ENCODE measurements around the gene ANKRD16.
"Not testable (repeated sequence)": the region's sequence is repeated elsewhere in the genome, so short reads cannot be mapped to it uniquely, and the experiment has no call there.

ANKRD16 gene

DNA sequence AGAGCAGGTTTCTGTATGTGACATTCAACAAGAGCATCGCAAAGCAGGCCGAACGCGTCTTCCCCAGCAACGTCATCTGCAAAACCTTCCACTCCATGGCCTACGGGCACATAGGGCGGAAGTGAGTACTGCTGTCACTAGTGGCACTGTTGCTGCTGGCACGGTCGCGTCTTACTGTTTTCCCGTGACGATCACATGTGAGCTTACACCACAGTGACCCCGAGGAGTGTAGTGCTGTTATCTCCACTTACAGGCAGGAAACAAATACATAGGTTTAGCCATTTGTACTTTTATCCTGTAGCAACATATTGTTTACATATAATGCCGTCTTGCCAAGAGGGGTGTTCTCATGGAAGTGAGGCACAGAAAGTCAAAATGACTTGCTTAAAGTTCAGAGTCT is 25.8 kb upstream of the ANKRD16 start:
- Mint-ChIP-seq H3K27ac (no peak overlapping the region), H3K27me3 (no peaks in the 10 kb centered on the region), H3K4me3 (no peak overlapping the region), H3K4me1 (ENCODE audit: low read depth) (no peaks in the 10 kb centered on the region), H3K9me3 (no peaks in the 10 kb centered on the region), H3K36me3 (ENCODE audit: low read depth) (peaks cover 97% of the 10 kb centered on the region)
- intact Hi-C loops (cut with micrococcal nuclease), result no loop called here

DNA sequence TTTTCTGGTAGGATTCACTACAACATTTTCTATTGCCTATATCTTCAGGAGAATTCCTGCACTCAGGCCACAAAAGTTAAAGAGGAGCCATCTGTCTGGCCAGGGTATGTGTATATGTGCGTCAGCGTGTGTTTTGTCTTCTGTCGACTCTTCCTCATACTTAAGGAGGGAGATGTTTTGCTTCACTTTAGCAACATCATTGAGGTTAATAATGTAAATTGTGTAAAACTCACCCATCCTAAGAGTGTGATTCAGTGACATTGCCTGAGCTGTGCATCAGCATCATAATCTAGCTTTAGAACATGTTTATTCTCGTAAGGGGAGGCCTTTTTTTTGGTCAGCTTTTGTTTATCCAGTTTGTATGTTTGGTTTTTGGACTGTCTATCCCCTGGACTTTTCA is 24.0 kb upstream of the ANKRD16 start:
- no peak overlapping the region for H3K4me3 Mint-ChIP-seq
- no peaks in the 10 kb centered on the region for H3K27me3 Mint-ChIP-seq
- intact Hi-C loops (cut with micrococcal nuclease), result no loop called here
- no peaks in the 10 kb centered on the region for H3K4me1 Mint-ChIP-seq (ENCODE audit: low read depth)
- H3K9me3 Mint-ChIP-seq, result no peaks in the 10 kb centered on the region
- H3K27ac Mint-ChIP-seq, result no peak overlapping the region
- peaks cover 100% of the 10 kb centered on the region for H3K36me3 Mint-ChIP-seq (ENCODE audit: low read depth)

DNA sequence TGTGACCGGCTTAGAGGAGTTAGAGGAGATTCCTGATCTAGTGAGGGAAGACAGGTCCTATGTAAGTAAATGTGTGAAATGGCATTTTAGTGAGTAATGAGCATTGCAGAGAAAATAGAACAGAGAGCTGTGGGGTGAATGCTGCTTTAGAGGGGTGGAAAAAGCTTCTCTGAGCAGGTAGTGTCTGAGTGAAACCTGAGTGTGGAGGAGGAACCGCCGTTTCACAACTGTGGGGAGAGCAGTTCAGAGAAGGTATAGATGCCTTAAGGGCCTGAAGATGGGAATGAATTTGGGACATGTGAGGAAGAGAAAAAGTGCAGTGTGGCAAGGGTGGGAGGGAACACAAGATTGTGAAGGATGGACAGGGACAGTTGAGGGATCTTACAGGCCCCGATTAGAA is 22.0 kb upstream of the ANKRD16 start:
- H3K36me3 Mint-ChIP-seq (ENCODE audit: low read depth), result peaks cover 100% of the 10 kb centered on the region
- intact Hi-C loops (cut with micrococcal nuclease), result no loop called here
- H3K27ac Mint-ChIP-seq, result no peak overlapping the region

DNA sequence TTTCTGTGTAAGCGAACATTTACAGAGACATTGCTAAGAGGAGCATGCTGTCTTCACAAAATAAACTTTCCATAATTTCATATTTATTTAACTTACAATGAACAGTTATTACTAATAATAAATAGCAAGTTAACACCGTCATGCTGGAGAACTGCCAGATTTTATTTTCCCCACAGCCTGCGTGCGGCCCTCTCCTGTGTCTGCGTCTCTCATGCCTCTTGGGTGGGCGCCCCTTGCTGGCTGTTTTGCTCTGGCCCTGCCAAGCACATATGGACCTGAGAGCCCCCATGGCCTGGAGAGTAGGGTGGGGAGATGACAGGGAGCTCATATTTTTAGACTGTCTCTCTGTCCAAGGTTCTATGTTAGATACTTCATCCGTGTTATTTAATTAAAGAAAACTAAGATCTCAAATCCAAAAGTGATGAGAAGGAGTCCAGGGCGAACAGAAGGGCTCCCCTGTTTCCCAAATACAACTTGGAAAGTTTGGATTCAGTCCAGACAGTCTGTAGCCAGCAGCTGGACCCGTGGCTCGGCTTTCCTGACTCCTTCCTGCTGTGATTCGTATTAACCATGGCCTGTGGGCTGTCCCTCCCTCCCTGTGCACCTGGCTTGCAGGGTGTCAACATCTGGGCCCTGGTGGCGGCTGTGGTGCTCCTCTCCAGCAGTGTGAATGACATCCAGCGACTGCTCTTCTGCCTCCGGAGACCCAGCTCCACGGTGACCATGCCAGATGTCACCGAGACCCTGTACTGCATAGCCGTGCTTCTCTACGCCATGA is 20.8 kb upstream of the ANKRD16 start:
- peaks cover 100% of the 10 kb centered on the region for H3K36me3 Mint-ChIP-seq (ENCODE audit: low read depth)
- H3K4me1 Mint-ChIP-seq (ENCODE audit: low read depth), result peaks cover 11% of the 10 kb centered on the region
- no peaks in the 10 kb centered on the region for H3K9me3 Mint-ChIP-seq
- H3K27ac Mint-ChIP-seq, result no peak overlapping the region
- no peaks in the 10 kb centered on the region for H3K27me3 Mint-ChIP-seq
- no peak overlapping the region for H3K4me3 Mint-ChIP-seq
- intact Hi-C loops (cut with micrococcal nuclease), result no loop called here

More for the DNA sequence above, 22.0 kb upstream of the ANKRD16 start:
- Mint-ChIP-seq H3K9me3 (no peaks in the 10 kb centered on the region), H3K4me1 (ENCODE audit: low read depth) (peaks cover 3% of the 10 kb centered on the region), H3K27me3 (no peaks in the 10 kb centered on the region), H3K4me3 (no peak overlapping the region)

DNA sequence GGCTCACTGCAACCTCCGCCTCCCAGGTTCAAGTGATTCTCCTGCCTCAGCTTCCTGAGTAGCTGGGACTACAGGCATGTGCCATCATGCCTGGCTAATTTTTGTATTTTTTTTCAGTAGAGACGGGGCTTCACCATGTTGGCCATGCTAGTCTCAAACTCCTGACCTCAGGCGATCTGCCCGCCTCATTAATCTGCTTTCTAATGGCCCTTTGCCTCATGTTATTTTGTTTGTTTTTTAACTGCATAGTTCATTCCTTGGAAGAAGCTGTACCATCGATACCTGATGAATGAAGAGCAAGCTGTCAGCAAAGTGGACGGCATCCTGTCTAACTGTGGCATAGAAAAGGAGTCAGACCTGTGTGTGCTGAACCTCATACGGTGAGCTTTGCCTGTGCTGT is 19.0 kb upstream of the ANKRD16 start:
- peaks cover 20% of the 10 kb centered on the region for H3K4me1 Mint-ChIP-seq (ENCODE audit: low read depth)
- H3K9me3 Mint-ChIP-seq; H3K4me3 Mint-ChIP-seq; intact Hi-C loops (cut with micrococcal nuclease); H3K27me3 Mint-ChIP-seq: not testable (repeated sequence)
- H3K36me3 Mint-ChIP-seq (ENCODE audit: low read depth), result peaks cover 90% of the 10 kb centered on the region
- peak overlapping the region; percentile 21 for H3K27ac Mint-ChIP-seq

DNA sequence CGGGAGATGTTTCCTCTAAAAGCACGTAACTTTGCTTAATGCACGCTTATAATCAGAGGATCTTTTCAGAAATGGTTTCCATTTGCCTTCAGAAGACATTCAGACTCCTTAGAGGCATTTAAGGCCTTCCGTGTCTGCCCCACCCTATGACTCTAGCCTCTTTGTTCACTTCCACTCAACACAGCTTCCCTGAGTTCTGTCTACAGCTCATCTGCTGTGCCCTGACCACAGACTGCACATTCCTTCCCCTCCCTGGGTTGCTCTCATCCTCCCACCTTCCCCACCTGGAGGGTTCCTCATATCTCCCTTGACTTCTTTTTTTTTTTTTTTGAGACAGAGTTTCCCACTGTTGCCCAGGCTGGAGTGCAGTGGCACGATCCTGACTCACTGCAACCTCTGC is 17.0 kb upstream of the ANKRD16 start:
- H3K36me3 Mint-ChIP-seq (ENCODE audit: low read depth), result peaks cover 78% of the 10 kb centered on the region
- no peaks in the 10 kb centered on the region for H3K27me3 Mint-ChIP-seq
- no peak overlapping the region for H3K27ac Mint-ChIP-seq
- H3K4me3 Mint-ChIP-seq, result no peak overlapping the region
- intact Hi-C loops (cut with micrococcal nuclease), result no loop called here
- peaks cover 23% of the 10 kb centered on the region for H3K4me1 Mint-ChIP-seq (ENCODE audit: low read depth)
- no peaks in the 10 kb centered on the region for H3K9me3 Mint-ChIP-seq

DNA sequence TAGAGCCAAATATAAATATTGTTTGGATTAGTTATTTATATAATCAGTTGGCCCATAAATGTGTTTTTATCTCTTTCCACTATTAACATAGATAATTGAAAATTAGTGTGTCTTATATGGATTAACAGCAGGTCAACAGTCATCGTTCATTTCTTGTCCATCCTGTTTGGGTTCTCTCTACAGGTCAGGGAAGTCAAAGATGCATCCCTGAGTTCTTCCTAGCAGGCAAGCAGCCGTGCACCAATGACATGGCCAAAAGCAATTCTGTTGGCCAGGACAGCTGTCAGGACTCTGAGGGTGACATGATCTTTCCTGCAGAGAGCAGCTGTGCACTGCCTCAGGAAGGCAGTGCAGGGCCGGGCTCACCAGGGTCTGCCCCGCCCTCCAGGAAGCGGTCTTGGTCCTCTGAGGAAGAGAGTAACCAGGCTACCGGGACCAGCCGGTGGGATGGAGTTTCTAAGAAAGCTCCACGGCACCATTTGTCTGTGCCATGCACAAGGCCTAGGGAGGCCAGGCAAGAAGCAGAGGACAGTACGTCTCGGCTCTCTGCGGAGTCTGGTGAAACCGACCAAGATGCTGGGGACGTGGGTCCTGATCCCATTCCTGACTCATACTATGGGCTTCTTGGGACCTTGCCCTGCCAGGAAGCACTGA is 16.3 kb upstream of the ANKRD16 start:
- Mint-ChIP-seq H3K4me3 (no peak overlapping the region), H3K27me3 (no peaks in the 10 kb centered on the region), H3K36me3 (ENCODE audit: low read depth) (peaks cover 71% of the 10 kb centered on the region), H3K27ac (no peak overlapping the region), H3K9me3 (no peaks in the 10 kb centered on the region), H3K4me1 (ENCODE audit: low read depth) (peaks cover 23% of the 10 kb centered on the region)
- intact Hi-C loops (cut with micrococcal nuclease), result no loop called here

DNA sequence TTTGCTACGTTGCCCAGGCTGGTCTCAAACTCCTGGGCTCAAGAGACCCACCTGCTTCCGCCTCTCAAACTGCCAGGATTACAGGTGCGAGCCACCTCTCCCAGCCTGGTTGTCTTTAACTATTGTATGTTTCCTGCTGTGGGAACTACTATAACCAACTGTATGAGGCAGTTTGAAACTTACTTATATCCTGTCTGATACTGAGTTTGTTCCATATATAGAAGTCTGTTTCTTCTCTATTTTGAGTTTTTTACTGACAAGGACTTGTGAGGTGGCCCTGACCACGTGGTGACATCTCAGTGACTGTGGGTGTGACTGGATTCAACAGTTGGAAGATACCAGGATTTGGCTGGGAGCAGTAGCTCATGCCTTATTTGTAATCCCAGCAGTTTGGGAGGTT is 14.5 kb upstream of the ANKRD16 start:
- no peaks in the 10 kb centered on the region for H3K27me3 Mint-ChIP-seq
- peaks cover 23% of the 10 kb centered on the region for H3K4me1 Mint-ChIP-seq (ENCODE audit: low read depth)
- peak overlapping the region; percentile 30 for H3K27ac Mint-ChIP-seq
- H3K4me3 Mint-ChIP-seq, result no peak overlapping the region
- peaks cover 54% of the 10 kb centered on the region for H3K36me3 Mint-ChIP-seq (ENCODE audit: low read depth)
- H3K9me3 Mint-ChIP-seq, result no peaks in the 10 kb centered on the region
- intact Hi-C loops (cut with micrococcal nuclease), result no loop called here

DNA sequence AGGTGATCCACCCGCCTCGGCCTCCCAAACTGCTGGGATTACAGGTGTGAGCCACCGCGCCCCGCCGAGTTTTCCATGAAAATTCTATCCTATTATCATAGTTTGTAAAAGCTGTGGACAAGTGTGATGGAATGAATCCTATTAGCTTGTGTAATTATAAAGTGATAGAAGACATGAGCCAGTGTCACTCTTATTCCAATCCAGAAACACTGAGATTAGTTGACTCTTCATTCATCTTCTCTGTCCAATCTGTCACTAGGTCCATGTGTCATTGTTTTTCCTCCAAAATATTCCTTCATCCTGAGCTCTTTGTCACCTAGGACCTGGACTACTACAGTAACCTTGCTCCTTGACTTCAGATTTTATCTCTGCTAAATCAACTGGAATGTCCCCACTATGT is 13.9 kb upstream of the ANKRD16 start:
- Mint-ChIP-seq H3K36me3 (ENCODE audit: low read depth) (peaks cover 47% of the 10 kb centered on the region), H3K4me1 (ENCODE audit: low read depth) (peaks cover 23% of the 10 kb centered on the region), H3K27me3 (no peaks in the 10 kb centered on the region), H3K9me3 (no peaks in the 10 kb centered on the region), H3K4me3 (no peak overlapping the region), H3K27ac (no peak overlapping the region)
- intact Hi-C loops (cut with micrococcal nuclease), result no loop called here

DNA sequence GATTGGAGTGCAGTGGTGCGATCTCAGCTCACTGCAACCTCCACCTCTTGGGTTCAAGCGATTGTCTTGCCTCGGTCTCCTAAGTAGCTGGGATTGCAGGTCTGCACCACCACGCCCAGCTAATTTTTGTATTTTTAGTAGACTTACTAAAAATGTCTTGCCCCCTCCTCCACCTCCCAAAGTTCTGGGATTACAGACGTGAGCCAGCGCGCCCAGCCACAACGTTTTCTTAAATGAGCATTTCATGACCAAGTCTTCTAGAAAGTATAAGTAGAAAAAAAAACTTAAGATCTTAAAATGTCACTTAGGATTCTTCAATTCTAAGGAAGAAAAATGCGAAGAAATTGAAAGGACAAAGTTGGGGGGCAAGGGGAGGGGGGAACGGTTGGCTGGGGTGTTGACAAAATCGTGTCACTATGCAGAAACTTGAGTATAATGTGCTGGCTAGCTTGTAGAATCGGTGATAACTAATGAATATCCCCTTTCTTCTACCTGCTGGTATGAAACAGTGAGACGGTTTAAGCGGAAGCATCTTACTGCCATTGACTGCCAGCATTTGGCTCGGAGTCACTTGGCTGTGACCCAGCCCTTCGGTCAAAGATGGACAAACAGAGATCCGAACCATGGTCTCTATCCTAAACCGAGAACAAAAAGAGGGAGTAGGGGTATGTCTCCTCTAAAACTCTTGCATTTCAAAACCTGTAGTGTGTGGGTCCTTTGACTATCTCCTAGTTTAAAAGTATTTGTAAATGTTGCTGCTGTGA is 13.0 kb upstream of the ANKRD16 start:
- H3K36me3 Mint-ChIP-seq (ENCODE audit: low read depth), result peaks cover 47% of the 10 kb centered on the region
- H3K4me3 Mint-ChIP-seq, result no peak overlapping the region

DNA sequence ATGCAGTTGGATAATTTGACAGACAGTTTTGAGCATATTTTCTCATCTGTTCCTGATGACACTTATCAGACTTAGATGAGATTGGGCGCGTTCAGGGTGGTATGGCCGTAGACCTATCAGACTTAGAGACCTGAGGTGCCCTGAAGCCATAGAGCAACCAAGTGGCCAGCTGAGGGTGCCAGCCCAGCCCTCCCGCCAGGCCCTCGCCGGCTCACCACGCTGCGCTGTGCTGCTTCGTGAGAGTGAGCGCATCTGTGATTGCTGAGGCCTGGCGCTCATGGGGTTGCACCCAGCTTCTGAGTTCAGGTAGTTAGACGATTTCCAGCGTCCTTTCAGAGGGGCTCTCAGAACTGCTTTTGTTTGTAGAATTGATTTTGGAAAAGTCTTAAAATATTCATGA is 10.6 kb upstream of the ANKRD16 start:
- Mint-ChIP-seq H3K36me3 (ENCODE audit: low read depth) (peaks cover 47% of the 10 kb centered on the region), H3K4me1 (ENCODE audit: low read depth) (peaks cover 20% of the 10 kb centered on the region), H3K9me3 (peaks cover 18% of the 10 kb centered on the region), H3K4me3 (no peak overlapping the region), H3K27me3 (no peaks in the 10 kb centered on the region), H3K27ac (no peak overlapping the region)
- intact Hi-C loops (cut with micrococcal nuclease), result no loop called here

More for the DNA sequence above, 13.0 kb upstream of the ANKRD16 start:
- no peak overlapping the region for H3K27ac Mint-ChIP-seq
- H3K27me3 Mint-ChIP-seq, result no peaks in the 10 kb centered on the region
- H3K9me3 Mint-ChIP-seq, result peaks cover 7% of the 10 kb centered on the region
- H3K4me1 Mint-ChIP-seq (ENCODE audit: low read depth), result peaks cover 23% of the 10 kb centered on the region
- intact Hi-C loops (cut with micrococcal nuclease), result no loop called here

DNA sequence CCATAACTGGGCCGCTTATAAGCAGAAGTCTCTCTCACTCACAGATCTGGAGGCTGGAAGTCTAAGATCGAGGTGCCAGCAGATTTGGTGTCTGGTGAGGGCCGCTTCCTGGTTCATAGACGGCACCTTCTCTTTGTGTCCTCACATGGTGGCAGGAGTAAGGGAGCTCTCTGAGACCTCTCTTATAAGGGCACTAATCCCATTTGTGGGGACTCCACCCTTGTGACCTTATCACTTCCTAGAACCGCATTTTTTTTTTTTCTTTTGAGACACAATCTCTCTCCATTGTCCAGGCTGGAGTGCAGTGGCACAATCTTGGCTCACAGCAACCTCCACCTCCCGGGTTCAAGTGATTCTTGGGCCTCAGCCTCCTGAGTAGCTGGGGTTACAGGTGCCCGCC is 8.5 kb upstream of the ANKRD16 start:
- Mint-ChIP-seq H3K27ac (no peak overlapping the region), H3K27me3 (no peaks in the 10 kb centered on the region), H3K4me1 (ENCODE audit: low read depth) (peaks cover 8% of the 10 kb centered on the region), H3K36me3 (ENCODE audit: low read depth) (peaks cover 58% of the 10 kb centered on the region), H3K4me3 (no peak overlapping the region), H3K9me3 (peaks cover 18% of the 10 kb centered on the region)
- intact Hi-C loops (cut with micrococcal nuclease), result loop anchor here (10.0 kb wide), 1 partner anchor 213 kb away; the partner anchor contains the start of gene TASOR2

DNA sequence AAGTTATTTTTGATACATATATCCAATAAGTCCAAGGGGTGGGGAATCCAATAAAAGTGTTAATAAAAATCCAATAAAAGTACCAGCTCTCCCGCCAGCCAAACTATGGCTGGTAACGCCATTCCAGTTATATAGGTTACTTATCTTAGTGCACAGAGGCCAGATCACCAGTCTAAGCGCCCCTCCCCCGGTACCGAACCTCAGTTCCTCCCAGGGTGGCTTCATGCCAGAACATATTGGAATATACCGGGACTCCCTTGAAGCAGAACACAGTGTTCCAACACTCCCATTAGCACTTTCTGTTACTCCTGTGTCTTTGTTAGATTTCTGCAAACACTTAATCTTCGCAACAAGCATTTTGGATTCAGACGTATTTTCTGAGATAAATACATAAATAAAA is 7.8 kb upstream of the ANKRD16 start:
- Mint-ChIP-seq H3K36me3 (ENCODE audit: low read depth) (peaks cover 60% of the 10 kb centered on the region), H3K4me3 (no peak overlapping the region), H3K27ac (no peak overlapping the region), H3K27me3 (no peaks in the 10 kb centered on the region), H3K9me3 (peaks cover 18% of the 10 kb centered on the region), H3K4me1 (ENCODE audit: low read depth) (peaks cover 8% of the 10 kb centered on the region)
- intact Hi-C loops (cut with micrococcal nuclease), result loop anchor here (10.0 kb wide), 1 partner anchor 213 kb away; the partner anchor contains the start of gene TASOR2

DNA sequence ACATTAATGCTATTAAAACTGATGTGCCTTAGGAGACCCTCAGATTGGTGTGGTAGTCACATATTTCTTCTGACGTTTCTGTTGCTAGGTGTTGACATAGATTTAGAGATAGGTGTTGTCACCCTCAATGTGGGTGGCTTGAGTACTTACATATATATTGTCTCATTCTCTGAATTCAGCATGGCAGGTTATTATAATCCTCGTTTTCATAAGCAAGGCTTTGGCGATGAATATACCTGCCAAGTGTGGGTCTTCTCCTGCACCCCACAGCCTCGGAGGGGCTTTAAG is 7.3 kb upstream of the ANKRD16 start:
- H3K27ac Mint-ChIP-seq, result no peak overlapping the region

More for the DNA sequence above, 7.3 kb upstream of the ANKRD16 start:
- Mint-ChIP-seq H3K4me3 (no peak overlapping the region), H3K4me1 (ENCODE audit: low read depth) (peaks cover 12% of the 10 kb centered on the region), H3K9me3 (peaks cover 18% of the 10 kb centered on the region), H3K36me3 (ENCODE audit: low read depth) (peaks cover 65% of the 10 kb centered on the region), H3K27me3 (no peaks in the 10 kb centered on the region)
- intact Hi-C loops (cut with micrococcal nuclease), result loop anchor here (10.0 kb wide), 1 partner anchor 212 kb away; the partner anchor contains the start of gene TASOR2

Measured in dendritic cell treated with granulocyte-macrophage colony-stimulating factor and Interleukin-4, amounts not matched to agents 40 ng/mL and 50 ng/mL, for 4 days (primary cell).